ENCODE data around the gene RNF225.

The RNF225 gene

GRCh38 chr19:58380662-58381459 is 14.6 kb upstream of the RNF225 start, which contains the start of gene ZNF837:
Gene ZNF837, minus strand, starts transcription at chr19:58381030. Its CDS starts 11,698 bp downstream, at chr19:58369332.
- H3K4me3 Mint-ChIP-seq = peak within 1 kb of the TSS; percentile 91
- H3K27me3 Mint-ChIP-seq (ENCODE audit: low read depth, poor library complexity) = no peaks in the 10 kb centered on the region
- DNase-seq = peak; percentile 95
- peaks cover 35% of the 10 kb centered on the region for H3K4me1 Mint-ChIP-seq
- H3K27ac Mint-ChIP-seq = peak within 1 kb of the TSS; percentile 91
- H3K36me3 Mint-ChIP-seq (ENCODE audit: low read depth) = no peaks in the 10 kb centered on the region
- H3K9me3 Mint-ChIP-seq = no peaks in the 10 kb centered on the region
- no peak for TF ChIP-seq CTCF (IDR thresholded peaks at IDR 0.05)

- peak; percentile 22 for DNase-seq
- Mint-ChIP-seq H3K4me3 (peak overlapping the region; percentile 91), H3K9me3 (no peaks in the 10 kb centered on the region), H3K36me3 (ENCODE audit: low read depth) (no peaks in the 10 kb centered on the region), H3K27ac (peak overlapping the region; percentile 77), H3K4me1 (peaks cover 40% of the 10 kb centered on the region), H3K27me3 (ENCODE audit: low read depth, poor library complexity) (no peaks in the 10 kb centered on the region)
- TF ChIP-seq CTCF (IDR thresholded peaks at IDR 0.05) = no peak
Measured at GRCh38 chr19:58381460-58382212, 13.8 kb upstream of the RNF225 start.

DNA sequence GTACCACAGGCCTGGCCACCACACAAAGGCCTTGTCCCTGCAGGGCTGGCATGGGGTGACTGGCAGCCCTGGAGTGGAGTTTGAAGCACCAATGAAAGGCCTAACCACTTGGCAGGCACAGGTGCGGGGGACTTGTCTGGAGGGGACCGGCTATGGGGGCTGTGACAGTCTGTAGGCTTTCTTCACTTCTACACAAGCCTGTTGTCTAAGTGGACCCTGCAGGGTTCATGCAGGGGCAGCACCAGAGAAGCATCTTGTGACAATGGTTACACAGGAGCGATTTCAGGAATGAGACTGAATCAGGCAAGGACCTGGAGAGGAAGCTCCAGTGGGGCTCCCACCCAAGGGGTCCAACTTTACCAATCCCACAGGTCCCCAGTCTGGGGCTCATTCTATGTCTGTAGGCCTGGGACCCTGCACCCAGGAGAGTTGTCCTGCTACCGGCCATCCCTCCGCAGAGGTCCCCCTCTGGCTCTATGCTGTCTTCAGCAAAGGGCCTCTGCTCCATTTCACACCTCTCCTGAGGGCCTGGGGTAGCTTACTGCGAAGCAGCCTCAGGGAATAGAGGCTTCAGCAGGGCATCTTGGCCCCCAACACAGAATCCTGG is 12.4 kb upstream of the RNF225 start:
- TF ChIP-seq CTCF (IDR thresholded peaks at IDR 0.05) = no peak
- Mint-ChIP-seq H3K4me1 (peaks cover 52% of the 10 kb centered on the region), H3K9me3 (no peaks in the 10 kb centered on the region), H3K27me3 (ENCODE audit: low read depth, poor library complexity) (no peaks in the 10 kb centered on the region), H3K4me3 (peak overlapping the region; percentile 42), H3K36me3 (ENCODE audit: low read depth) (peaks cover 4% of the 10 kb centered on the region), H3K27ac (no peak overlapping the region)
- DNase-seq = no peak

DNA sequence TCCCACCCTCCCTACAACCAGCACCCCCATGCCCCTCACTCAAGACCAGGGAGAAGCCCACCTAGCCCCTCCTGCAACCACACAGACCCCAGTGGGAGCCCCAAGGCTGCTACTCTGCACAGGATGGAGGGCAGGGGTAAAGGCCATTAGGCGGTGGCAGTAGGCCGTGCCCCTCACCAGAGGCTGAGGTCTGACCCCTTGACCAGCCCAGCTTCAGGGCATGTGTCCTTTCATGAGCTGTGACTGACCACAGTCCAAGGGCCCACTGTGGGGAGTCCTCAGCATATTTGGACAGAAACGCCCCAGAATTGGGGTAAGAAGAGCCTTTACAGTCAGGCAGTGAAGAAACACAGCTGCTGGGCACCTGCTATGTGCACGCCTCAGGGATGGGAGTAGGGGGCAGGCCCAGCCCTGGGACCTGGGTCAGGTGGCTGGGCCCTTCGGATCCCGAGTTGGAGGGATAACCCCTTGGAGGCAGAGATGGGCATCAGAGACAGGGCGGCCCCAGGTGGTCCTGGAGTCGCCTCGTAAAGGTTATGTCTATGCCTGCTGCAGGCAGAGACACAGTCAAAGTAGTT is 10.1 kb upstream of the RNF225 start:
- H3K4me1 Mint-ChIP-seq = peaks cover 51% of the 10 kb centered on the region
- DNase-seq = no peak
- peaks cover 18% of the 10 kb centered on the region for H3K36me3 Mint-ChIP-seq (ENCODE audit: low read depth)
- no peaks in the 10 kb centered on the region for H3K9me3 Mint-ChIP-seq
- no peak for TF ChIP-seq CTCF (IDR thresholded peaks at IDR 0.05)
- H3K4me3 Mint-ChIP-seq = peak overlapping the region; percentile 96
- H3K27me3 Mint-ChIP-seq (ENCODE audit: low read depth, poor library complexity) = no peaks in the 10 kb centered on the region
- peak overlapping the region; percentile 99 for H3K27ac Mint-ChIP-seq

- no peaks in the 10 kb centered on the region for H3K27me3 Mint-ChIP-seq (ENCODE audit: low read depth, poor library complexity)
- peaks cover 56% of the 10 kb centered on the region for H3K4me1 Mint-ChIP-seq
- H3K9me3 Mint-ChIP-seq = no peaks in the 10 kb centered on the region
- peak overlapping the region; percentile 99 for H3K27ac Mint-ChIP-seq
- DNase-seq = no peak
- peaks cover 24% of the 10 kb centered on the region for H3K36me3 Mint-ChIP-seq (ENCODE audit: low read depth)
- H3K4me3 Mint-ChIP-seq = peak overlapping the region; percentile 96
- no peak for TF ChIP-seq CTCF (IDR thresholded peaks at IDR 0.05)
Measured at GRCh38 chr19:58385891-58386575, 9.4 kb upstream of the RNF225 start.

Measured in nephron progenitor cell (in vitro differentiated cells).